Measurements from ENCODE around the gene CFDP1.
"Not testable (repeated sequence)": the region's sequence is repeated elsewhere in the genome, so short reads cannot be mapped to it uniquely, and the experiment has no call there.

The CFDP1 gene

DNA sequence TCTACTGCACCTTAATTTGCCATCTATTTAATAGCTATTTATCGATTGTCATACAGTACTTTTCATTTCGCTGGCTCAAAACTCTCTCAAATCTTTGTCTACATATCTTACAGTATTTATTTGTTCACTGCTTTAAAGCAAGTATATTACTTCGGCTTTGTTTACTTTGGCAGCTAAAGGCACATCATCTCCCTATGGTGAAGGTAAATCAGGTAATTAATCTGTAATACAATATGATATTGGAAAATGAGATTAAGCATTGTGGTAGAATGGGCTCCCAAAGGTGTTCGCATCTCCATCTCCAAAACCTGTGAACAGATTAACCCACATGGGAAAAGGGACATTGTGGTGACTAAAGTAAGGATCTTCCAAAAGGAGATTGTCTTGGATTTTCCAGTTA, 24.7 kb upstream of the CFDP1 start:
- TF ChIP-seq, protein P1, sequence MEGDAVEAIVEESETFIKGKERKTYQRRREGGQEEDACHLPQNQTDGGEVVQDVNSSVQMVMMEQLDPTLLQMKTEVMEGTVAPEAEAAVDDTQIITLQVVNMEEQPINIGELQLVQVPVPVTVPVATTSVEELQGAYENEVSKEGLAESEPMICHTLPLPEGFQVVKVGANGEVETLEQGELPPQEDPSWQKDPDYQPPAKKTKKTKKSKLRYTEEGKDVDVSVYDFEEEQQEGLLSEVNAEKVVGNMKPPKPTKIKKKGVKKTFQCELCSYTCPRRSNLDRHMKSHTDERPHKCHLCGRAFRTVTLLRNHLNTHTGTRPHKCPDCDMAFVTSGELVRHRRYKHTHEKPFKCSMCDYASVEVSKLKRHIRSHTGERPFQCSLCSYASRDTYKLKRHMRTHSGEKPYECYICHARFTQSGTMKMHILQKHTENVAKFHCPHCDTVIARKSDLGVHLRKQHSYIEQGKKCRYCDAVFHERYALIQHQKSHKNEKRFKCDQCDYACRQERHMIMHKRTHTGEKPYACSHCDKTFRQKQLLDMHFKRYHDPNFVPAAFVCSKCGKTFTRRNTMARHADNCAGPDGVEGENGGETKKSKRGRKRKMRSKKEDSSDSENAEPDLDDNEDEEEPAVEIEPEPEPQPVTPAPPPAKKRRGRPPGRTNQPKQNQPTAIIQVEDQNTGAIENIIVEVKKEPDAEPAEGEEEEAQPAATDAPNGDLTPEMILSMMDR (IDR thresholded peaks at IDR 0.05; ENCODE audit: insufficient read depth, low read depth, low read length, missing control alignments), result no peak
- no peak overlapping the region for H3K4me3 ChIP-seq (ENCODE audit: low read length)
- no peak for DNase-seq (ENCODE audit: low read depth)

DNA sequence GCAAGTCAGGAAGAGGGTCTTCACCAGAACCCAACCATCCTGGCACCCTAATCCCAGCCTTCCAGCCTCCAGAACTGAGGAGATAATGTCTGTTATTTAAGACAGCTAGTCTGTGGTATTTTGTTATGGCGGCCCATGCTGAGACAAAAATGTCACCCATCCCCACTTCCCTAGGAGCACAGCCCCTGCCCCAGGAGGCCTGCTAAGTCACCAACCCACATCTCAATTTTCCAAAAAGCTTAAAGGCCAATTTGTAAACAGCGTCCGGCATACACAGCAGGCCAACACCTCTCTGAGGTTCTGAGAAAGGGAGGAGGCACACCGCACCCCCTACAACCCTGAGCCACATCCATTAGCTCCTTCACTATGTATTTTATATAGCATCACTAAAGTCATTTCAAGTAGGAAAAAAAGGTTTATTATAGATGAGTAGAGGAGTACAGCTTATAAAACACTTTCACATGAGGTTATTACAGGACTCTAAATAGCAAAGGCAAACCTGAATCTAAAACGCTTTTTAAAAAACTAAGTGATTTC, 24.2 kb upstream of the CFDP1 start:
- H3K4me3 ChIP-seq (ENCODE audit: low read length), result no peak overlapping the region
- TF ChIP-seq, protein P1 (IDR thresholded peaks at IDR 0.05; ENCODE audit: insufficient read depth, low read depth, low read length, missing control alignments), result no peak
- DNase-seq (ENCODE audit: low read depth), result no peak

DNA sequence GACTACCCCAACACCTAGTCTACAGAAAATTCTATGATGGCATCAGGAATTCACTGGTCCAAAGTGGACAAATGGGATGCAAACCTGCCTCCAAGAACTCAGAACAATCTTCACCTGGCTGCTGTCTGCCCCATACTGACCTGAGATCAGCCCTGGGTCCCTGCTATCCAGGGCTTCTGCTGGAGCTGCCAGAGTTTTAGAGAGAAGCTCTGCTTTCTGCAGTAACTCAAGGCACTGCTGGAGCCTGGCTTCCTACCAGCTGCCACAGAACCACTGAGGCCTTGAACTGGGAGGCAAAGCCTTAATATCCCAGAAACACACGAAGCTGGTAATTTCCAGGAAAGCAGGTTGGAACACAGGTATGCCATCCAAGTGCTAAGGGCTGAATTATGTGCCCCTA, 23.7 kb upstream of the CFDP1 start:
- no peak for DNase-seq (ENCODE audit: low read depth)
- TF ChIP-seq, protein P1 (IDR thresholded peaks at IDR 0.05; ENCODE audit: insufficient read depth, low read depth, low read length, missing control alignments), result no peak

DNA sequence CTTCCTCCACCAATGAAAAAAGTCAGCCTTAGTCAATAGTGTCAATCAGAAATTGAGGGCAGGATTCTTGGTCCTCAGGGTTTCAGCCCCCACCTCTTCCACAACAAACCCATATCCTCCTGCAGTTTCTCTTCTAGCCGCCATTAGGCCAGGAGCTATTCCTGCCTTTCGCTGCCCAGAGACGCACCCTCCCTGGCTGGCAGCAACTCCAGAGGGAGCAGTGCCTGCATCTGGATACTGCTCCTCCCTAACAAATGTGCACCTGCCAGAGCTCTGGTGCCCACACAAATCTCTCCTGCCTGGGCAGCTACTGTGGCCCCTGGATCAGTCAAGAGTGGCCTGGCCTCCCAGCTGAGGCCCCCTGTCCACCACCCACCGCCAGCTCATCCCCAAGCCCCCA, 23.2 kb upstream of the CFDP1 start:
- DNase-seq (ENCODE audit: low read depth); H3K4me3 ChIP-seq (ENCODE audit: low read length): not testable (repeated sequence)

More for the DNA sequence above, 23.7 kb upstream of the CFDP1 start:
- H3K4me3 ChIP-seq (ENCODE audit: low read length), result no peak overlapping the region

DNA sequence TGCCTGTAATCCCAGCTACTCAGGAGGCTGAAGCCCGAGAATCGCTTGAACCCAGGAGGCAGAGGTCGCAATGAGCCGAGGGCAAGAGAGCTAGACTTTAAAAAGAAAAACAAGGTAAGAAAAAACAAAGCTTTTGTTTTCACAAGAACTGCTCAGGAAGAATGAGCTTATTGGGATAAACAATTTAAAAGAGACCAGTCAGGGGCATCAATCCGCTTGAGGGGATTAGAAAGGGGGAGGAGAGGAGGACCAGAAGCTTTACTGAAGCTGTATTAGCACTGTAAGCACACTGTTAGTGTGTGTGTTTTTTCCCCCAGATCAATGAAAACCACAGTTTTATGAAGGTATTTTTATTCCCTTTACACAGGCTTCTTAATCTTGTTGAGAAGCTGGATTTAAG, 22.4 kb upstream of the CFDP1 start:
- TF ChIP-seq, protein P1 (IDR thresholded peaks at IDR 0.05; ENCODE audit: insufficient read depth, low read depth, low read length, missing control alignments), result no peak
- H3K4me3 ChIP-seq (ENCODE audit: low read length), result no peak overlapping the region
- DNase-seq (ENCODE audit: low read depth), result no peak

DNA sequence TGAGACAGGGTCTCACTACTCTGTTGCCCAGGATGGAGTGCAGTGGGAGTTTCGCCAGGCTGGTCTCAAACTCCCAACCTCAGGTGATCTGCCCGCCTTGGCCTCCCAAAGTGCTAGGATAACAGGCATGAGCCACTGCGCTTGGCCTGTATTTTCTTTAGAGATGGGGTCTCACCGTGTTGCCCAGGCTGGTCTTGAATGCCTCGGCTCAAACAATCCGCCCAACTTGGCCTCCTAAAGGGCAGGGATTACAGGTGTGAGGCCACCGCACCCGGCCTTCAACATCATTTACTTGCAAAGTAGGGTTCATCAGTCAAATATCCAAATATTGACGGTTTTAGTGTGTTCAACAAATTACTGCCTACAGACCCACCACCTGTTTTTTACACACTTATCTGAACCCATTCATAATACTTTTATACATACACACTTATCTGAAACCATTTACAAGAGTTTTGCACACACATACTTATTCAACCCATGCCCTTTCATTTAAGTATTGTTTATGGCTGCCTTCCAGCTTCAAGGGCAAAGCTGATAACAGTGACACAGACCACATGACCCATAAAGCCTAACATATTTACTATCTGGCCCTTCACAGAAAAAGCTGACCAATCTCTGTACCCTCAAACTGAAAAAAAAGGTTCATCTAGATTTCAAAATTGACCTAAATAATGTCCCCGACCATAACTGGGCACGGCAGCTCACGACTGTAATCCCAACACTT, 19.3 kb upstream of the CFDP1 start:
- TF ChIP-seq, protein P1 (IDR thresholded peaks at IDR 0.05; ENCODE audit: insufficient read depth, low read depth, low read length, missing control alignments), result no peak
- H3K4me3 ChIP-seq (ENCODE audit: low read length), result no peak overlapping the region
- no peak for DNase-seq (ENCODE audit: low read depth)

DNA sequence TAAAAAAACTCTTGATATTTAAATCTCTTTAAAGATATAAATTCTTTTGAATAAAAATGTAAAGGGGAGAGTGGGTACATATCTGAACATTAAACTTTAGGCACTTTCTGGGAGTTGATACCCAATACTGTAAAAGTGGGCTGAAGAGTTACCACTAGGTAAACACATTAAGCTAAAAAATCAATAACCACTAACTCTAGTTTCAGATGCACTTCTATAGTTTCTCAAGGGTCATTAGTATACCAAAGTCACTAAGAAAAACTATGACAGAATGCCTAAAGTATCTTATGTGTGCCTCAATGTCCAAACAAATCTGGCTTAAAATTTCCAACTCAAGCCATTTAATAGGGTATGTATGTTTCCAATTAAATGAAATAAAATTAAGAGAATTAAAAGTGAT, 13.1 kb upstream of the CFDP1 start:
- H3K4me3 ChIP-seq (ENCODE audit: low read length), result no peak overlapping the region
- TF ChIP-seq, protein P1 (IDR thresholded peaks at IDR 0.05; ENCODE audit: insufficient read depth, low read depth, low read length, missing control alignments), result no peak
- no peak for DNase-seq (ENCODE audit: low read depth)

All from epithelial cell of esophagus (primary cell).